HG02973 (cell line): ENCODE results near the gene NDUFAF7.
"Not testable (repeated sequence)": the region's sequence is repeated elsewhere in the genome, so short reads cannot be mapped to it uniquely, and the experiment has no call there.

Experiments
- ATAC-seq: cut with Tn5 transposase; IDR thresholded peaks from one replicate; pipeline ENCODE4 v1.9.1; 2021; ENCODE audit warnings: moderate library complexity; ENCODE audit not compliant: unreplicated experiment

The NDUFAF7 gene

GRCh38 chr2:37276291-37276690 lies 44.8 kb downstream of the NDUFAF7 start:
- ATAC-seq = no peak

- ATAC-seq = no peak
These were observed 50.5 kb downstream of the NDUFAF7 start for GRCh38 chr2:37281916-37282315.

- no peak for ATAC-seq
These were observed 51.3 kb downstream of the NDUFAF7 start for GRCh38 chr2:37282746-37283145.

DNA sequence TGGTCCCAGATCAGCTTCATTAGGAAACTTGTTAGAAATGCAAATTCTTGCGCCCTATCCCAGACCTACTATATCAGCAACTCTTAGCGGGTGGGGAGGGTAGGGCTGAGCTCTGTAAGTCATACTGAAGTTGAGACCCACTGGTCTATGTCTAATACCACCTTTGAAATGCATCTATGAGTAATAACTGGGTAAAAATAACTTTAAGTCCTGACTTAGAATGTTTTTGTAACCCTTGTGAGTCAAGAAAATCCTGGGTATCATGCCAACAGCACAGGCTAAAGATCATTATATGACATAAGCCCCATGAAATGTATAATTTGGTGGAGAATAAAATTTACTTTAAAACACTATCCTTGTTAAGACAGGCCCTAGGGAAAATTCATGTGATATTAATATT lies 51.7 kb downstream of the NDUFAF7 start:
- no peak for ATAC-seq

DNA sequence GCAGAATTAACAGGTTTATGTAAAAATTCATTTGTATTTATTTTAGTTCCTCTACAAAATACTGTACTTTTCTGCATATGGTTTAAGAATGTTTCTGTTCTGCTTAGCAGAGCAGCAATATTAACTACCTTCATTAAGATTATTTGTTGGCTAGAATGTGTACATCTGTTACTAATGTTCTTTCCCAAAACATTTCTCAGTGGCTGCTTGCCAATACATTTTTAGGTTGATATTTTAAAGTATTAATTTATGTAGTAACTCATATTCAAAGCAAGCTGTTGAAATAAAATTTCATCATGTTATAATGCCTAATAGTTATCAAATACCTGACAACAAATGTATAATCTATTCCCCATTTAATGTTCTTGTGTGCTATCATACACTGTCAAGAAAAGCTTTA lies 52.9 kb downstream of the NDUFAF7 start:
- no peak for ATAC-seq

- no peak for ATAC-seq
These were observed 56.5 kb downstream of the NDUFAF7 start for GRCh38 chr2:37287966-37288365.

- no peak for ATAC-seq
These were observed 60.2 kb downstream of the NDUFAF7 start for GRCh38 chr2:37291680-37292079.

GRCh38 chr2:37294858-37295257 lies 63.4 kb downstream of the NDUFAF7 start:
- ATAC-seq = not testable (repeated sequence)

DNA sequence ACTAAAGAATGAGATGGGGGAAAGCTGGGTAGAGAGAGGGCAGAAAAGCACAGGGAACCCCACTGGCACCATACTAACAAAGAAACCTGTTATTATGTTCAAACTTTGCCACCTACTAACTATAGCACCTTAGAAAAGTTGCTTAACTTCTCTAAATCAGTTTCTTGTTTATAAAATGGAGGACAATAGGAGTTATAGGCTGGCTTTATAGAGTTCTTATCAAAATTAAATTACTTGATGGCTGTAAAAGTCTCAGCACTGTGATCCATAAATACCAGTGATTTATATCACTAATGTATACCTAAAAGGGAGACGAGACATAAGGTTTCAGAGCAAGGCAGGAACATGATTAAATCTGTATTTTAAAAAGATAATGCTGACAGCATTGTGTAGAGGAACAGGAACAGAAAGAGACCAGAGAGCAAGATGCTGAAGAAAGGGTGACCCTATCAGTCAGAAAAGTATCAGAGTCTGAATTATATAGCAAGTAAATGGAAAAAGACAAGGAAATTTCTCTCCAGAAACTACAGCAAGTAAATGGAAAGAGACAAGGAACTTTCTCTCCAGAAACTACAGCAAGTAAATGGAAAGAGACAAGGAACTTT lies 64.1 kb downstream of the NDUFAF7 start:
- no peak for ATAC-seq

DNA sequence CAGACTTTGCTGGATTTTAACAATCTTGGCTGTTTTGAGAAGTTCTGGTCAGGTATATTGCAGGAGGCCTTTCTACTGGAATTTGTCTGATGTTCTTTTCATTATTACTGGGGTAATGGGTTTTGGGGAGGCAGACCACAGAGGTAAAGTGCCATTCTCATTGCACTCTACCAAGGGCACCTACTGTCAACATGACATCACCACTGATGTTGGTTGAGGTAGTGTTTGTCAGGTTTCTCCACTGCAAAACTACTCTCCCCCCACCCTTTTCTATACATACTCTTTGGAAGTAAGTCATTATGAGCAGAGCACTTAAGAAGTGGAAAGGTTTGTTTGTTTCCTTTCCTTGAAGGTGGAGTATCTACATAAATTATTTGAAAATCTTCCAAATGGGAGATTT lies 66.2 kb downstream of the NDUFAF7 start:
- no peak for ATAC-seq
